H1 (cell line): Measurements from ENCODE around the gene FIZ1. TPM values are rescaled to one million over a fixed set of nuclear protein-coding genes. Genes with fewer than 3 reads are reported as not detected.

Experiments used
- CTCF ChIA-PET: fragments of 300-600 bp; sonication (Branson Sonifier 250); formaldehyde crosslinking; loops from one replicate; lab custom pipeline; 2021; ENCODE audit not compliant: partially characterized antibody; lab: Charles Lee
- POLR2A ChIA-PET: fragments of 300-600 bp; sonication (Branson Sonifier 250); formaldehyde crosslinking; loops from one replicate; lab custom pipeline; 2021; ENCODE audit warnings: inconsistent platforms; ENCODE audit not compliant: partially characterized antibody; lab: Charles Lee
- DNase-seq, 2 experiments: peaks; one replicate each; pipeline versions ENCODE4 v3.0.0 to v3.0.0-alpha.2; 2010 to 2022; ENCODE audit warnings: low spot score in 2 of 2, low read depth in 1 of 2, mixed read lengths in 1 of 2
- FAIRE-seq: peaks from 2 replicates; lab custom pipeline; 2011; peaks lifted over from hg19 to GRCh38; lab: Jason Lieb, UNC
- H2AFZ ChIP-seq: 2 replicates; pipeline ENCODE4 v1.8.1; 2012; ENCODE audit warnings: low read length, inconsistent platforms
- H2AK5ac ChIP-seq: 2 replicates; pipeline ENCODE4 v1.6.1; 2013; ENCODE audit warnings: low read depth, low read length
- H2BK120ac ChIP-seq: replicated peaks from 2 replicates; pipeline ENCODE3; 2013; ENCODE audit warnings: low read depth, low read length, inconsistent platforms
- H2BK12ac ChIP-seq: 2 replicates; pipeline ENCODE4 v1.6.1; 2013; ENCODE audit warnings: low read depth, low read length
- H2BK15ac ChIP-seq: 2 replicates; pipeline ENCODE4 v1.6.1; 2013; ENCODE audit warnings: low read length
- H2BK20ac ChIP-seq: 2 replicates; pipeline ENCODE4 v1.6.1; 2013; ENCODE audit warnings: low read length
- H2BK5ac ChIP-seq: 2 replicates; pipeline ENCODE4 v1.6.1; 2013; ENCODE audit warnings: low read depth, low read length
- H3K14ac ChIP-seq: 2 replicates; pipeline ENCODE4 v1.6.1; 2013; ENCODE audit warnings: inconsistent platforms; ENCODE audit not compliant: insufficient read length
- H3K18ac ChIP-seq: 2 replicates; pipeline ENCODE4 v1.6.1; 2013; ENCODE audit warnings: low read length; ENCODE audit errors: extremely low read depth
- H3K23ac ChIP-seq: 2 replicates; pipeline ENCODE4 v1.6.1; 2013; ENCODE audit warnings: inconsistent platforms; ENCODE audit not compliant: insufficient read length
- H3K23me2 ChIP-seq: 2 replicates; pipeline ENCODE4 v1.6.1; 2013; ENCODE audit warnings: low read depth, low read length
- H3K27ac ChIP-seq: 2 replicates; pipeline ENCODE4 v1.6.1; 2011; ENCODE audit warnings: low read depth, low read length, inconsistent platforms
- H3K27me3 ChIP-seq, 4 experiments: replicated peaks in 1 of 4; 1 replicate in 1 of 4; 2 replicates in 3 of 4; pipeline versions ENCODE4 v1.6.1 to v1.8.1; 2011 to 2013; ENCODE audit warnings: low read length in 3 of 4, mild to moderate bottlenecking in 3 of 4, inconsistent platforms in 2 of 4, mixed read lengths in 2 of 4, moderate library complexity in 1 of 4; ENCODE audit not compliant: control insufficient read depth in 3 of 4, insufficient read depth in 3 of 4; ENCODE audit errors: extremely low read depth in 1 of 4
- H3K36me3 ChIP-seq, 4 experiments: 2 replicates each; pipeline versions ENCODE4 v1.6.1 to v1.8.1; 2011 to 2013; ENCODE audit warnings: mild to moderate bottlenecking in 4 of 4, low read length in 3 of 4, moderate library complexity in 2 of 4, control low read depth in 1 of 4, inconsistent platforms in 1 of 4; ENCODE audit not compliant: insufficient read depth in 4 of 4, control insufficient read depth in 2 of 4
- H3K4ac ChIP-seq: replicated peaks from 2 replicates; pipeline ENCODE3; 2013; ENCODE audit warnings: low read length, low read depth, mixed read lengths, inconsistent platforms; ENCODE audit not compliant: insufficient read length
- H3K4me1 ChIP-seq, 4 experiments: replicated peaks in 1 of 4; 1 replicate in 1 of 4; 2 replicates in 3 of 4; pipeline versions ENCODE4 v1.6.1 to v1.8.1; 2011 to 2013; ENCODE audit warnings: low read length in 3 of 4, inconsistent platforms in 2 of 4, mixed read lengths in 1 of 4; ENCODE audit not compliant: insufficient read depth in 4 of 4, control insufficient read depth in 3 of 4
- H3K4me2 ChIP-seq, 2 experiments: 2 replicates each; pipeline versions ENCODE4 v1.6.1 to v1.8.1; 2011 to 2013; ENCODE audit warnings: low read depth in 2 of 2, low read length in 2 of 2, control low read depth in 1 of 2, inconsistent platforms in 1 of 2, mild to moderate bottlenecking in 1 of 2; ENCODE audit not compliant: insufficient read depth in 1 of 2
- H3K4me3 ChIP-seq, 4 experiments: fragments of 200-600, 300-600 bp in 1 of 4; sonication (generic), shearing (Covaris generic), sonication (Bioruptor Twin) in 1 of 4; 2 replicates each; pipeline versions ENCODE4 v1.5.1 to v1.8.1; 2011 to 2016; ENCODE audit warnings: low read length in 4 of 4, low read depth in 3 of 4, control low read depth in 2 of 4, inconsistent platforms in 2 of 4, mild to moderate bottlenecking in 2 of 4, mixed read lengths in 1 of 4, moderate library complexity in 1 of 4; ENCODE audit not compliant: insufficient read depth in 2 of 4; ENCODE audit errors: extremely low read depth in 1 of 4
- H3K56ac ChIP-seq: replicated peaks from 2 replicates; pipeline ENCODE3; 2013; ENCODE audit warnings: low read depth, mild to moderate bottlenecking, mixed read lengths, low read length, inconsistent platforms; ENCODE audit not compliant: insufficient read length
- H3K79me1 ChIP-seq: 2 replicates; pipeline ENCODE4 v1.6.1; 2013; ENCODE audit warnings: low read depth, low read length, control low read depth
- H3K79me2 ChIP-seq, 2 experiments: 2 replicates each; pipeline versions ENCODE4 v1.6.1 to v1.8.1; 2012 to 2013; ENCODE audit warnings: low read length in 2 of 2, mild to moderate bottlenecking in 2 of 2, inconsistent platforms in 1 of 2; ENCODE audit not compliant: insufficient read depth in 2 of 2, control insufficient read depth in 1 of 2
- H3K9ac ChIP-seq, 4 experiments: replicated peaks in 1 of 4; 1 replicate in 1 of 4; 2 replicates in 3 of 4; pipeline versions ENCODE4 v1.6.1 to v1.8.1; 2011 to 2013; ENCODE audit warnings: low read depth in 3 of 4, low read length in 3 of 4, control low read depth in 2 of 4, mild to moderate bottlenecking in 2 of 4, moderate library complexity in 2 of 4, inconsistent platforms in 1 of 4; ENCODE audit errors: extremely low read depth in 1 of 4
- H3K9me3 ChIP-seq, 2 experiments: 2 replicates each; pipeline versions ENCODE4 v1.6.1 to v1.8.1; 2012 to 2013; ENCODE audit warnings: mild to moderate bottlenecking in 2 of 2, moderate library complexity in 2 of 2, control low read depth in 1 of 2, inconsistent platforms in 1 of 2, low read depth in 1 of 2, low read length in 1 of 2, mixed read lengths in 1 of 2; ENCODE audit not compliant: insufficient read depth in 2 of 2
- H4K20me1 ChIP-seq, 2 experiments: replicated peaks in 1 of 2; 2 replicates each; pipeline versions ENCODE3 to v1.8.1; 2011 to 2013; ENCODE audit warnings: inconsistent platforms in 2 of 2, low read length in 2 of 2, mild to moderate bottlenecking in 1 of 2; ENCODE audit not compliant: insufficient read depth in 2 of 2, control insufficient read depth in 1 of 2
- H4K5ac ChIP-seq: 2 replicates; pipeline ENCODE4 v1.6.1; 2013; ENCODE audit warnings: low read length, low read depth, mixed read lengths, inconsistent platforms; ENCODE audit not compliant: insufficient read length
- H4K8ac ChIP-seq: 2 replicates; pipeline ENCODE4 v1.8.0; 2013; ENCODE audit warnings: mild to moderate bottlenecking, moderate library complexity, low read length, inconsistent platforms; ENCODE audit not compliant: insufficient read depth; ENCODE audit errors: extremely low read depth
- H4K91ac ChIP-seq: replicated peaks from 2 replicates; pipeline ENCODE3; 2013; ENCODE audit warnings: low read length, mixed read lengths, inconsistent platforms; ENCODE audit not compliant: insufficient read length
- CTCF ChIP-seq, 3 experiments: IDR thresholded peaks; 1 replicate in 2 of 3; 2 replicates in 1 of 3; pipeline versions ENCODE4 v1.5.1 to v1.6.1; 2011; ENCODE audit warnings: low read length in 3 of 3, mild to moderate bottlenecking in 3 of 3, inconsistent platforms in 2 of 3, low read depth in 1 of 3, moderate library complexity in 1 of 3; ENCODE audit not compliant: insufficient read depth in 1 of 3; ENCODE audit errors: control extremely low read depth in 1 of 3
- E2F6 ChIP-seq: IDR thresholded peaks from 2 replicates; pipeline ENCODE4 v1.6.1; 2012; ENCODE audit warnings: inconsistent platforms
- MAX ChIP-seq: IDR thresholded peaks from 2 replicates; pipeline ENCODE4 v1.6.1; 2012; ENCODE audit warnings: inconsistent platforms
- RAD21 ChIP-seq, 2 experiments: IDR thresholded peaks in 1 of 2; conservative IDR thresholded peaks in 1 of 2; 2 replicates each; pipeline ENCODE4 v1.6.1; 2011; ENCODE audit warnings: low read depth in 2 of 2, low read length in 2 of 2, improper control_type of control experiment in 1 of 2, inconsistent platforms in 1 of 2, mild to moderate bottlenecking in 1 of 2, moderate library complexity in 1 of 2
- RBBP5 ChIP-seq: IDR thresholded peaks from 2 replicates; pipeline ENCODE4 v1.7.1; 2012; ENCODE audit warnings: low read depth, mild to moderate bottlenecking, inconsistent platforms, low read length, moderate library complexity, borderline replicate concordance
- WGBS, 2 experiments: shearing (Covaris generic) in 1 of 2; methylation state at CpG; one replicate each; pipeline versions ENCODE4 v1.1.6 to v1.1.7; 2013 to 2015; ENCODE audit warnings: low lambda C conversion rate in 2 of 2, mixed read lengths in 2 of 2, inconsistent platforms in 1 of 2, low coverage in 1 of 2, missing lambda C conversion rate in 1 of 2; ENCODE audit not compliant: insufficient replicate concordance in 2 of 2, insufficient coverage in 1 of 2, insufficient read length in 1 of 2; ENCODE audit errors: extremely low coverage in 1 of 2, missing lambda C conversion rate in 1 of 2; 5-methylcytosine and 5-hydroxymethylcytosine counted together
- polyA plus RNA-seq, 7 experiments: library from polyadenylated mRNA; depleted of rRNA in 3 of 7; stranded (reverse) in 5 of 7; unstranded in 2 of 7; fragments of >200 nt in 5 of 7; fragments of 200-250 nt in 2 of 7; gene quantifications; 1 replicate in 5 of 7; 2 replicates in 1 of 7; 4 replicates in 1 of 7; pipeline versions ENCODE4 v1.2.1 to v1.2.3, GENCODE V29; 2011 to 2013; ENCODE audit warnings: missing spikeins in 2 of 7, mixed read lengths in 2 of 7
- total RNA-seq: library from RNA; stranded (reverse); fragmentation: NEBNext Ultra II Directional; extraction: Animal tissue kit (Norgen Biotek cat#: 25700); gene quantifications from 2 replicates; pipeline ENCODE4 v1.2.1, GENCODE V29; 2021

Gene FIZ1
- total and polyA plus RNA-seq, 2 of the 8 experiments (the other 6 are each of a cell fraction or from before 2014, with no cell fraction given) = 9.1 to 18.5 TPM

- no peaks in the 10 kb centered on the region for H3K27me3 ChIP-seq
- no peak overlapping the region for H3K23ac ChIP-seq
- peak overlapping the region; percentile 29 to 98 (median 63) for H3K4me3 ChIP-seq
- H4K91ac ChIP-seq = no peak overlapping the region
- H3K23me2 ChIP-seq = peaks cover 39% of the 10 kb centered on the region
- H3K9me3 ChIP-seq = no peaks in the 10 kb centered on the region; a peak in 1 of 4 replicates
- H4K8ac ChIP-seq = peak overlapping the region; percentile 0
- ChIA-PET CTCF (interaction anchor here (0.6 to 2.1 kb wide), 9 partner anchors 11 to 1024 kb away, joined by 3 to 10 read pairs (median 3); partner anchors contain the start of gene ZNF865), POLR2A (interaction anchor here (0.8 to 2.2 kb wide), 8 partner anchors 9 to 143 kb away, joined by 3 to 6 read pairs (median 4); partner anchors contain the start of gene U2AF2)
- H2BK12ac ChIP-seq = no peak overlapping the region; the same call in 1 of the 2 replicates
- no peak overlapping the region for H2BK20ac ChIP-seq
- peaks cover 8 to 37% of the 10 kb centered on the region in 2 experiments; a peak in 3 of 4 replicates for H3K79me2 ChIP-seq
- H3K9ac ChIP-seq = peak overlapping the region in 1 of 4 experiments; percentile 23; a peak in 2 of 7 replicates
- FAIRE-seq (no peak), DNase-seq (no peak)
- H4K5ac ChIP-seq = no peak overlapping the region
- peak overlapping the region; percentile 45; the same call in 1 of the 2 replicates for H3K27ac ChIP-seq
- H2AK5ac ChIP-seq = no peak overlapping the region
- peaks cover 3 to 6% (median 4%) of the 10 kb centered on the region in 4 experiments; a peak in 7 of 8 replicates for H3K36me3 ChIP-seq
- no peak overlapping the region for H2AFZ ChIP-seq
- H3K56ac ChIP-seq = no peak overlapping the region
- peaks cover 3 to 14% of the 10 kb centered on the region in 2 experiments for H4K20me1 ChIP-seq
- no peak overlapping the region for H3K4ac ChIP-seq
- no peak overlapping the region for H2BK120ac ChIP-seq
- H3K14ac ChIP-seq = no peak overlapping the region
- H2BK15ac ChIP-seq = peak overlapping the region; percentile 81
- peak in 1 of 2 experiments; percentile 15; a peak in 1 of 4 replicates for TF ChIP-seq RAD21 (IDR thresholded peaks at IDR 0.05 in 1 of 2, conservative IDR thresholded peaks at IDR 0.05 in 1 of 2; ENCODE audit: low read depth in 2 of 2, low read length in 2 of 2)
- TF ChIP-seq E2F6 = peak; percentile 91
- TF ChIP-seq CTCF (IDR thresholded peaks at IDR 0.05; ENCODE audit: control extremely low read depth in 1 of 3, insufficient read depth in 1 of 3, low read depth in 1 of 3, low read length in 3 of 3) = peak in 2 of 3 experiments; percentile 3 to 14; a peak in 3 of 4 replicates
- TF ChIP-seq MAX = peak; percentile 97
- no peak for TF ChIP-seq RBBP5
- H3K4me2 ChIP-seq = peak overlapping the region; percentile 71 to 99
- H2BK5ac ChIP-seq = no peak overlapping the region
- WGBS, 2 experiments = 70% methylated on average over 33 of the region's 38 CpGs; no CpG with 5 or more reads in 1 of the 2 experiments
- peaks cover 22% of the 10 kb centered on the region for H3K79me1 ChIP-seq
- H3K18ac ChIP-seq = peak overlapping the region; percentile 72; the same call in 1 of the 2 replicates
- H3K4me1 ChIP-seq = peaks cover 6 to 22% (median 14%) of the 10 kb centered on the region in 4 experiments
Observed at GRCh38 chr19:55640043-55640576, 40.8 kb upstream of the FIZ1 start.
